Colonic mucosa (tissue), 4 donors: Measurements from ENCODE around the gene NEB. TPM values are rescaled to one million over a fixed set of nuclear protein-coding genes. Genes with fewer than 3 reads are reported as not detected.

Experiments used
- DNase-seq: peaks from one replicate; pipeline ENCODE4 v3.0.0-alpha.2; 2020
- H3K27ac ChIP-seq: fragments of 200-600 bp; one replicate; pipeline ENCODE4 v1.8.0; 2021
- H3K27me3 ChIP-seq: fragments of 200-600 bp; one replicate; pipeline ENCODE4 v1.8.0; 2021
- H3K36me3 ChIP-seq: fragments of 200-600 bp; one replicate; pipeline ENCODE4 v1.8.0; 2021
- H3K4me1 ChIP-seq: fragments of 200-600 bp; one replicate; pipeline ENCODE4 v1.8.0; 2021; ENCODE audit warnings: mild to moderate bottlenecking
- H3K4me3 ChIP-seq: fragments of 200-600 bp; one replicate; pipeline ENCODE4 v1.8.0; 2021
- H3K9ac ChIP-seq, 2 donors: one replicate each; pipeline ENCODE4 v1.7.0; 2013; ENCODE audit warnings: control low read depth in 2 of 2, low read depth in 2 of 2, low read length in 2 of 2
- H3K9me3 ChIP-seq: fragments of 200-600 bp; one replicate; pipeline ENCODE4 v1.8.0; 2021
- intact Hi-C: fragments of 100-400 bp; cut with DNase I; formaldehyde crosslinking; loops from one replicate; pipeline ENCODE4 v1.14.1; 2022
- total RNA-seq, 2 donors: library from RNA; stranded (reverse); fragmentation: NEBNext Ultra II Directional in 1 of 2; extraction: Animal tissue kit (Norgen Biotek cat#: 25700) in 1 of 2; gene quantifications; one replicate each; pipeline ENCODE4 v1.2.1, GENCODE V29; 2021
- TF ChIP-seq, protein P1 (sequence below): fragments of 200-600 bp; IDR thresholded peaks from one replicate; pipeline ENCODE4 v1.8.0; 2022; ENCODE audit warnings: antibody characterized with exemption, mild to moderate bottlenecking
- donor health status: healthy.
- donor health status: DM: no; HTN: no; CAD: no.
- donor health status: DM: no; HTN: no; CAD: no.

NEB gene, protein sequence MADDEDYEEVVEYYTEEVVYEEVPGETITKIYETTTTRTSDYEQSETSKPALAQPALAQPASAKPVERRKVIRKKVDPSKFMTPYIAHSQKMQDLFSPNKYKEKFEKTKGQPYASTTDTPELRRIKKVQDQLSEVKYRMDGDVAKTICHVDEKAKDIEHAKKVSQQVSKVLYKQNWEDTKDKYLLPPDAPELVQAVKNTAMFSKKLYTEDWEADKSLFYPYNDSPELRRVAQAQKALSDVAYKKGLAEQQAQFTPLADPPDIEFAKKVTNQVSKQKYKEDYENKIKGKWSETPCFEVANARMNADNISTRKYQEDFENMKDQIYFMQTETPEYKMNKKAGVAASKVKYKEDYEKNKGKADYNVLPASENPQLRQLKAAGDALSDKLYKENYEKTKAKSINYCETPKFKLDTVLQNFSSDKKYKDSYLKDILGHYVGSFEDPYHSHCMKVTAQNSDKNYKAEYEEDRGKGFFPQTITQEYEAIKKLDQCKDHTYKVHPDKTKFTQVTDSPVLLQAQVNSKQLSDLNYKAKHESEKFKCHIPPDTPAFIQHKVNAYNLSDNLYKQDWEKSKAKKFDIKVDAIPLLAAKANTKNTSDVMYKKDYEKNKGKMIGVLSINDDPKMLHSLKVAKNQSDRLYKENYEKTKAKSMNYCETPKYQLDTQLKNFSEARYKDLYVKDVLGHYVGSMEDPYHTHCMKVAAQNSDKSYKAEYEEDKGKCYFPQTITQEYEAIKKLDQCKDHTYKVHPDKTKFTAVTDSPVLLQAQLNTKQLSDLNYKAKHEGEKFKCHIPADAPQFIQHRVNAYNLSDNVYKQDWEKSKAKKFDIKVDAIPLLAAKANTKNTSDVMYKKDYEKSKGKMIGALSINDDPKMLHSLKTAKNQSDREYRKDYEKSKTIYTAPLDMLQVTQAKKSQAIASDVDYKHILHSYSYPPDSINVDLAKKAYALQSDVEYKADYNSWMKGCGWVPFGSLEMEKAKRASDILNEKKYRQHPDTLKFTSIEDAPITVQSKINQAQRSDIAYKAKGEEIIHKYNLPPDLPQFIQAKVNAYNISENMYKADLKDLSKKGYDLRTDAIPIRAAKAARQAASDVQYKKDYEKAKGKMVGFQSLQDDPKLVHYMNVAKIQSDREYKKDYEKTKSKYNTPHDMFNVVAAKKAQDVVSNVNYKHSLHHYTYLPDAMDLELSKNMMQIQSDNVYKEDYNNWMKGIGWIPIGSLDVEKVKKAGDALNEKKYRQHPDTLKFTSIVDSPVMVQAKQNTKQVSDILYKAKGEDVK (N-terminal part only)
- total RNA-seq = 1 to 10 TPM in 1 of 2 donors, under 1 TPM in 1; 0.89 to 1.0 TPM

DNA sequence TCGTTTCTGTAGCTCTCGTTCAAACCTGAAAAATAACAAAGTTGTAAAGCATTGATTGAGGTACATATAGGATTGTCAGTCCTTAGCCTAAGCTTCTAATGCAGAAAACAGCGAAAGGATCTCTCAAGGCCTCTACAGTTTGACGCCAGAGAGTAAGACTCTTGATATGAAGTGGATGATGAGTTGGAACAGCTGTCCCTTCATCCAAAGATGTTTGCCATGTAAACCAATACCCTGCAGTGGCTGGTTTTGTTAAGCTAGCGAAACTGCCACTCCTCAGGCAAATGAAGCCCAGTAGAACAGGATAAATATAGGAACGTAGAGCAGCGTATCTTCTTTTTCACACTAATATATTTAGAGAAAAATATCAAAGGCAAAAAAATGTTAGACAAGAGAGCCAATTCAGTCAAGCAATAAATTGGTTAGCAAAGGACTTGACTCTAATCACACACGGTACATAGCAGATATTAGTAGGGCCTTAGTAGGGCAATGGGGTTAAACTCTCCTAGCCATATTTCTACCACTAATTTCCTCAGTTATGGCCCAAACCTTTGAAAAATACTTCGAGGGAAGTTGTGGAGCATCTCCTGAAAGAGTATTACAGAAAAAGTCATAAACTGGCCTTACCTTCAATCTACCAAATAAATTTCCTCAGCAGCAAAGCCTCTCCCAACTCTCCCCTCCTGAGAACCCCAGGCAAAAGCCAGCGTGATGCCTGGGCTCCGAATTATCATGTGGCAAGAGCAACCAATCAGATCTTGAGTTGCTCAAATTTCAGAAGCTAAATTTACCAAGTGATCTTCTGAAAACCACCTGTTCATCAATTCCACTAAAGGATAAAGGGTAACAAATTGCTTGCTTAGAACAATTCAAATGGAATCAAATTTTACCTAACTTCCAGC lies at the start of gene NEB:
Gene NEB, minus strand, starts transcription at position 706 of the 902 bp plus-strand sequence. CDS start 1,320 bp downstream, outside the sequence.
- no peak within 1 kb of the TSS for H3K27ac ChIP-seq
- H3K36me3 ChIP-seq = no peaks in the 10 kb centered on the region
- H3K9me3 ChIP-seq = no peaks in the 10 kb centered on the region
- no peak within 1 kb of the TSS for H3K9ac ChIP-seq
- DNase-seq = no peak
- H3K4me3 ChIP-seq = no peak within 1 kb of the TSS
- H3K27me3 ChIP-seq = no peaks in the 10 kb centered on the region
- no peaks in the 10 kb centered on the region for H3K4me1 ChIP-seq
- intact Hi-C loops = no loop called here
- TF ChIP-seq, protein P1, sequence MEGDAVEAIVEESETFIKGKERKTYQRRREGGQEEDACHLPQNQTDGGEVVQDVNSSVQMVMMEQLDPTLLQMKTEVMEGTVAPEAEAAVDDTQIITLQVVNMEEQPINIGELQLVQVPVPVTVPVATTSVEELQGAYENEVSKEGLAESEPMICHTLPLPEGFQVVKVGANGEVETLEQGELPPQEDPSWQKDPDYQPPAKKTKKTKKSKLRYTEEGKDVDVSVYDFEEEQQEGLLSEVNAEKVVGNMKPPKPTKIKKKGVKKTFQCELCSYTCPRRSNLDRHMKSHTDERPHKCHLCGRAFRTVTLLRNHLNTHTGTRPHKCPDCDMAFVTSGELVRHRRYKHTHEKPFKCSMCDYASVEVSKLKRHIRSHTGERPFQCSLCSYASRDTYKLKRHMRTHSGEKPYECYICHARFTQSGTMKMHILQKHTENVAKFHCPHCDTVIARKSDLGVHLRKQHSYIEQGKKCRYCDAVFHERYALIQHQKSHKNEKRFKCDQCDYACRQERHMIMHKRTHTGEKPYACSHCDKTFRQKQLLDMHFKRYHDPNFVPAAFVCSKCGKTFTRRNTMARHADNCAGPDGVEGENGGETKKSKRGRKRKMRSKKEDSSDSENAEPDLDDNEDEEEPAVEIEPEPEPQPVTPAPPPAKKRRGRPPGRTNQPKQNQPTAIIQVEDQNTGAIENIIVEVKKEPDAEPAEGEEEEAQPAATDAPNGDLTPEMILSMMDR = no peak

DNA sequence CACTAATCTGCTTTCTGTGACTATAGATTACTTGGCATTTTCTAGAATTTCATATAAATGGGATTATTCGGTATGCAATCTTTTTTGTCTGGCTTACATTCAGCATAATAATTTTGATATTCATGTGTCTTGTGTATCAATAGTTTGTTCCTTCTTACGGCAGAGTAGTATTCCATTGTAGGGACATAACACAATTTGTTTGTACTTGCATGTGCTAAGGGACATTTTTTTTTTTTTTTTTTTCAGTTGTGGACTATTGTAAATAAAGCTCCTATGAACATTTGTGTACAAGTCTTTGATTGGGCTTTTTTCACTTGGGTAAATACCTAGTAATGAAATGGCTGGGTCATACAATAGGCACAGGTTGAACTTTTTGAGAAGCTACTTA lies 48.9 kb upstream of the NEB start:
- intact Hi-C loops = no loop called here
- Histone ChIP-seq H3K27ac (no peak overlapping the region), H3K4me3 (no peak overlapping the region), H3K4me1 (no peaks in the 10 kb centered on the region), H3K9ac (no peak overlapping the region), H3K27me3 (no peaks in the 10 kb centered on the region), H3K36me3 (no peaks in the 10 kb centered on the region), H3K9me3 (no peaks in the 10 kb centered on the region)
- TF ChIP-seq, protein P1 = no peak
- DNase-seq = no peak

DNA sequence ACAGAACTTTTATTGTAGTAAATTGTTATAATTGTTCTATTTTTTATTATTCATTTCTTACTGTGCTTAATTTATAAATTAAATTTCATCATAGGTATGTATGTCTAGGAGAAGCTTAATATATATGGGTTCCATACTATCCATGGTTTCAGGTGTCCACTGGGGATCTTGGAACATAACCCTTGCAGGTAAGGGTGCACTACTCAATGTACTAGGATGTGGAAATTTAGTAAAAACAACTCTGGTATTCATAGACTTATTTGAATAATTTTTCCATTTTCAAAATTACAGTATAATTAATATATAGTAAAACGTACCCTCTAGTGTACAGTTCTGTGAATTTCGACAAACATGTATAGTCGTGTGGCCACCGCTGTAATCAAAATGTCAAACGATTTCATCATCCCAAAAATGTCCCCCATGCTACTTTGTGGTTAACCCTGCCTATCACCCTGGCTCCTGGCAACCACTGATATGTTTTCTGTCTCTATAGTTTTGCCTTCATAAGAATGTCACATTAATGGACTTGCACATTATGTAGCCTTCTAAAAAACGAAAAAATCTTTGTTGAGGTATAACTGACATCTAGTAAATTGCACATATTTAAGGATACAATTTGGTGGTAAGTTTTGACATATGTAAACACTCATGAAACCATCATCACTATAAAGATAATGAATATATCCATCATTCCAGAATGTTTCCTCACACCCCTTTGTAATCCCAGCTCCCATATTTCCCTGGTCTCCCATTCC lies 48.3 kb upstream of the NEB start:
- H3K4me1 ChIP-seq = no peaks in the 10 kb centered on the region
- no peak overlapping the region for H3K4me3 ChIP-seq
- no peaks in the 10 kb centered on the region for H3K27me3 ChIP-seq
- H3K9me3 ChIP-seq = no peaks in the 10 kb centered on the region
- no peaks in the 10 kb centered on the region for H3K36me3 ChIP-seq
- no peak for DNase-seq
- TF ChIP-seq, protein P1 = no peak
- intact Hi-C loops = no loop called here
- H3K27ac ChIP-seq = no peak overlapping the region
- H3K9ac ChIP-seq = no peak overlapping the region

DNA sequence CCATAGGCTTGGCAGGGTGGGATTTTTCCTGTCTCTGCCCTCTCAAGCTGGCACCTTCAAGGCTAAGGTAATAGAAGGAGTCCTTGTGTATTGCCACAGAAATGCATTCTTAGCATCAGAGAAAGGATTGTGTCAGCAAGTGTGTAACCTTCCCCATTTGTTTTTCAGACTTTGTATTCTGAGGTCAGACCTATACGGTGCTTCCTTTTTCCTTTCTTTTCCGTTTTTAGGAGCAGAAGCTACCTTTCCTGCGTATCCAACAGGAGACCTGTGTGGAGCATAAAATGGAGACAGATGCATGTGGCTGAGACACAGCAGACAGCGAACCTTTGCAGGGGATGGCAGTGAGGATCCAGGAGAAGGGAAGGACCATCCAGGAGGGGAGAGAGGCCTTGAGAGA lies 47.4 kb upstream of the NEB start:
- Histone ChIP-seq H3K36me3 (no peaks in the 10 kb centered on the region), H3K9me3 (no peaks in the 10 kb centered on the region), H3K27ac (no peak overlapping the region), H3K4me3 (no peak overlapping the region), H3K9ac (no peak overlapping the region), H3K4me1 (no peaks in the 10 kb centered on the region), H3K27me3 (no peaks in the 10 kb centered on the region)
- no peak for DNase-seq
- intact Hi-C loops = no loop called here
- TF ChIP-seq, protein P1 = no peak
